IMR-90 (cell line): Measurements from ENCODE around the gene GRM8. TPM values are rescaled to one million over a fixed set of nuclear protein-coding genes. Genes with fewer than 3 reads are reported as not detected.

ENCODE experiments used
- ATAC-seq: fragments of 200-7000 bp; cut with Tn5 transposase; 2 replicates; pipeline ENCODE4 v1.9.1; 2020; ENCODE audit warnings: low read depth, mild to moderate bottlenecking, moderate library complexity
- BruUV-seq: library from RNA; stranded (reverse); fragments of 400-500 nt; replicated peaks from 2 replicates; lab custom pipeline; 2021; lab: Mats Ljungman, UMichigan
- CTCF ChIA-PET: fragments of 300-600 bp; formaldehyde crosslinking; extraction: SDS; loops from one replicate; lab custom pipeline; 2021; ENCODE audit warnings: antibody characterized with exemption; lab: Yijun Ruan, JAX
- POLR2A ChIA-PET: fragments of 300-600 bp; sonication (Branson Sonifier 250); formaldehyde crosslinking; loops from one replicate; lab custom pipeline; 2022; ENCODE audit warnings: antibody characterized with exemption; ENCODE audit not compliant: unreplicated experiment; lab: Charles Lee
- DNase-seq: peaks from one replicate; pipeline ENCODE4 v3.0.0; 2013
- H2AFZ ChIP-seq: replicated peaks from 2 replicates; pipeline ENCODE3; 2013; ENCODE audit warnings: low read length, mild to moderate bottlenecking; ENCODE audit not compliant: poor library complexity
- H2AK5ac ChIP-seq: 2 replicates; pipeline ENCODE4 v1.6.1; 2013; ENCODE audit warnings: low read depth, low read length, inconsistent platforms
- H2AK9ac ChIP-seq: replicated peaks from 2 replicates; pipeline ENCODE3; 2013; ENCODE audit warnings: mild to moderate bottlenecking, low read depth, low read length, moderate library complexity; ENCODE audit not compliant: poor library complexity
- H2BK120ac ChIP-seq: 2 replicates; pipeline ENCODE4 v1.6.1; 2013; ENCODE audit warnings: low read depth, low read length, inconsistent platforms
- H2BK15ac ChIP-seq: 3 replicates; pipeline ENCODE4 v1.6.1; 2013; ENCODE audit warnings: low read depth, low read length, inconsistent platforms
- H2BK20ac ChIP-seq: 2 replicates; pipeline ENCODE4 v1.6.1; 2013; ENCODE audit warnings: low read depth, mild to moderate bottlenecking, inconsistent platforms, low read length, moderate library complexity
- H2BK5ac ChIP-seq: 2 replicates; pipeline ENCODE4 v1.6.1; 2013; ENCODE audit warnings: mild to moderate bottlenecking, low read depth, low read length, inconsistent platforms; ENCODE audit not compliant: poor library complexity, severe bottlenecking
- H3K14ac ChIP-seq: replicated peaks from 2 replicates; pipeline ENCODE4 v1.6.1; 2013; ENCODE audit warnings: low read depth, low read length, inconsistent platforms
- H3K18ac ChIP-seq: 2 replicates; pipeline ENCODE4 v1.6.1; 2013; ENCODE audit warnings: low read depth, low read length, control low read depth
- H3K23ac ChIP-seq: 2 replicates; pipeline ENCODE4 v1.6.1; 2013; ENCODE audit warnings: low read depth, low read length, inconsistent platforms
- H3K27ac ChIP-seq: 2 replicates; pipeline ENCODE4 v1.5.1; 2013; ENCODE audit warnings: mild to moderate bottlenecking, control low read depth, low read length; ENCODE audit not compliant: insufficient read depth
- H3K27me3 ChIP-seq: 2 replicates; pipeline ENCODE4 v1.6.1; 2013; ENCODE audit warnings: low read length; ENCODE audit not compliant: control insufficient read depth, insufficient read depth
- H3K36me3 ChIP-seq: 2 replicates; pipeline ENCODE4 v1.6.1; 2013; ENCODE audit warnings: low read length, mixed read lengths; ENCODE audit not compliant: control insufficient read depth, insufficient read depth
- H3K4ac ChIP-seq: 2 replicates; pipeline ENCODE4 v1.6.1; 2013; ENCODE audit warnings: low read depth, low read length, inconsistent platforms
- H3K4me1 ChIP-seq: 2 replicates; pipeline ENCODE4 v1.6.1; 2013; ENCODE audit warnings: low read length, mixed read lengths; ENCODE audit not compliant: control insufficient read depth, insufficient read depth
- H3K4me2 ChIP-seq: 2 replicates; pipeline ENCODE4 v1.6.1; 2013; ENCODE audit warnings: low read depth, mild to moderate bottlenecking, control low read depth, low read length, moderate library complexity
- H3K4me3 ChIP-seq: 2 replicates; pipeline ENCODE4 v1.5.1; 2013; ENCODE audit warnings: low read depth, mild to moderate bottlenecking, control low read depth, low read length, moderate library complexity; ENCODE audit not compliant: insufficient read depth
- H3K56ac ChIP-seq: 2 replicates; pipeline ENCODE4 v1.6.1; 2013; ENCODE audit warnings: low read length, inconsistent platforms; ENCODE audit not compliant: insufficient read depth; ENCODE audit errors: extremely low read depth
- H3K79me1 ChIP-seq, 2 experiments: 2 replicates each; pipeline ENCODE4 v1.6.1; 2013; ENCODE audit warnings: low read length in 2 of 2, inconsistent platforms in 1 of 2, low read depth in 1 of 2
- H3K9ac ChIP-seq: 2 replicates; pipeline ENCODE4 v1.6.1; 2013; ENCODE audit warnings: low read depth, low read length, control low read depth
- H3K9me1 ChIP-seq: 2 replicates; pipeline ENCODE4 v1.6.1; 2013; ENCODE audit warnings: low read length, inconsistent platforms; ENCODE audit not compliant: insufficient read depth
- H3K9me3 ChIP-seq: 2 replicates; pipeline ENCODE4 v1.6.1; 2013; ENCODE audit warnings: low read length; ENCODE audit not compliant: control insufficient read depth, insufficient read depth
- H4K20me1 ChIP-seq: 2 replicates; pipeline ENCODE4 v1.6.1; 2013; ENCODE audit warnings: low read length, inconsistent platforms; ENCODE audit not compliant: insufficient read depth
- H4K5ac ChIP-seq: 2 replicates; pipeline ENCODE4 v1.6.1; 2013; ENCODE audit warnings: mild to moderate bottlenecking, low read depth, low read length, control low read depth
- H4K8ac ChIP-seq, 2 experiments: 2 replicates each; pipeline ENCODE4 v1.6.1; 2013; ENCODE audit warnings: low read depth in 2 of 2, low read length in 2 of 2, control low read depth in 1 of 2, inconsistent platforms in 1 of 2
- H4K91ac ChIP-seq: 2 replicates; pipeline ENCODE4 v1.6.1; 2013; ENCODE audit warnings: low read depth, low read length, inconsistent platforms; ENCODE audit not compliant: insufficient read depth
- BHLHE40 ChIP-seq: fragments of 150-350 bp; IDR thresholded peaks from 2 replicates; pipeline ENCODE4 v1.6.1; 2016; ENCODE audit warnings: mild to moderate bottlenecking, low read depth, low read length
- ELK1 ChIP-seq: fragments of 150-350 bp; IDR thresholded peaks from 2 replicates; pipeline ENCODE4 v1.6.1; 2016; ENCODE audit warnings: low read depth, mild to moderate bottlenecking, low read length, moderate library complexity, borderline replicate concordance
- MAFK ChIP-seq: IDR thresholded peaks from 2 replicates; pipeline ENCODE4 v1.6.1; 2012; ENCODE audit warnings: low read depth, low read length, improper control_type of control experiment
- POLR2A ChIP-seq: IDR thresholded peaks from 2 replicates; pipeline ENCODE4 v1.6.1; 2012; ENCODE audit warnings: mild to moderate bottlenecking, low read depth, low read length
- RAD21 ChIP-seq: IDR thresholded peaks from 2 replicates; pipeline ENCODE4 v1.6.1; 2012; ENCODE audit warnings: low read length, improper control_type of control experiment
- WGBS, 2 experiments: methylation state at CpG; one replicate each; pipeline versions ENCODE4 v1.1.5 to v1.1.7; 2013; ENCODE audit warnings: missing lambda C conversion rate in 2 of 2; ENCODE audit not compliant: insufficient read length in 1 of 2; ENCODE audit errors: extremely low coverage in 2 of 2; 5-methylcytosine and 5-hydroxymethylcytosine counted together
- dilution Hi-C: fragments of 300-500 bp; cut with HindIII; formaldehyde crosslinking; loops from one replicate; pipeline ENCODE4 v1.14.3; 2018; ENCODE audit warnings: low sequenced_read_pairs; ENCODE audit not compliant: unreplicated experiment
- in situ Hi-C: fragments of 300-500 bp; cut with MboI; formaldehyde crosslinking; loops from 3 replicates; pipeline ENCODE4 v1.14.3; 2019; ENCODE audit warnings: low sequenced_read_pairs, inconsistent platforms, mixed read lengths
- intact Hi-C: fragments of 100-400 bp; cut with micrococcal nuclease; formaldehyde crosslinking; loops from 2 replicates; pipeline ENCODE4 v1.10.0; 2022
- polyA plus RNA-seq, 3 experiments: library from polyadenylated mRNA; depleted of rRNA; stranded (reverse); fragments of >200 nt; gene quantifications; 2 replicates each; pipeline ENCODE4 v1.2.3, GENCODE V29; 2012; ENCODE audit warnings: low replicate concordance in 1 of 3
- total RNA-seq: library from RNA; depleted of rRNA; stranded (reverse); fragments of >200 nt; gene quantifications from 2 replicates; pipeline ENCODE4 v1.2.3, GENCODE V29; 2012

The GRM8 gene
- total and polyA plus RNA-seq, 2 of the 4 experiments (the other 2 are of a cell fraction) = not detected

GRCh38 chr7:126557271-126557670 lies 695.5 kb downstream of the GRM8 start:
- no peak overlapping the region for H3K4me2 ChIP-seq
- H4K20me1 ChIP-seq = no peaks in the 10 kb centered on the region
- in situ Hi-C loops = no loop called here
- intact Hi-C loops = no loop called here
- H2AK9ac ChIP-seq = no peak overlapping the region
- H3K27ac ChIP-seq = no peak overlapping the region
- no peak overlapping the region for H4K91ac ChIP-seq
- DNase-seq = no peak
- no peak overlapping the region for H3K56ac ChIP-seq
- H3K18ac ChIP-seq = no peak overlapping the region
- no peak overlapping the region for H3K23ac ChIP-seq
- no peak overlapping the region for H2BK120ac ChIP-seq
- no peak overlapping the region for H4K8ac ChIP-seq
- H2BK15ac ChIP-seq = no peak overlapping the region
- no peak for ATAC-seq
- no peaks in the 10 kb centered on the region for H3K36me3 ChIP-seq
- ChIA-PET POLR2A (no interaction called here), CTCF (no interaction called here)
- no peak overlapping the region for H2AK5ac ChIP-seq
- no peaks in the 10 kb centered on the region for H3K27me3 ChIP-seq
- no peaks in the 10 kb centered on the region for H3K4me1 ChIP-seq
- no peaks in the 10 kb centered on the region for H3K9me1 ChIP-seq
- H4K5ac ChIP-seq = no peak overlapping the region
- dilution Hi-C loops = no loop called here
- no peak overlapping the region for H3K4ac ChIP-seq
- TF ChIP-seq BHLHE40 (no peak), ELK1 (no peak), POLR2A (no peak), MAFK (no peak), RAD21 (no peak)
- no peak overlapping the region for H3K9ac ChIP-seq
- WGBS, 2 experiments = no CpG with 5 or more reads among the region's 4 CpGs
- no peak overlapping the region for H3K14ac ChIP-seq
- no peaks in the 10 kb centered on the region for H3K9me3 ChIP-seq
- H2AFZ ChIP-seq = no peak overlapping the region
- H3K4me3 ChIP-seq = no peak overlapping the region
- H2BK20ac ChIP-seq = no peak overlapping the region
- H3K79me1 ChIP-seq = no peaks in the 10 kb centered on the region
- H2BK5ac ChIP-seq = no peak overlapping the region
- BruUV-seq = no TSS peak
